Panc1 (cell line): Measurements from ENCODE around the gene WDR90. TPM values are rescaled to one million over a fixed set of nuclear protein-coding genes. Genes with fewer than 3 reads are reported as not detected.

ENCODE experiments used
- ATAC-seq: fragments of 200-7000 bp; cut with Tn5 transposase; 2 replicates; pipeline ENCODE4 v1.9.1; 2020; ENCODE audit warnings: mild to moderate bottlenecking, moderate library complexity
- BruUV-seq: library from RNA; stranded (reverse); fragments of 400-500 nt; replicated peaks from 2 replicates; lab custom pipeline; 2021; lab: Mats Ljungman, UMichigan
- CTCF ChIA-PET: fragments of 300-600 bp; sonication (Branson Sonifier 250); formaldehyde crosslinking; loops from one replicate; lab custom pipeline; 2022; ENCODE audit warnings: antibody characterized with exemption; lab: Charles Lee
- POLR2A ChIA-PET: fragments of 300-600 bp; sonication (Branson Sonifier 250); formaldehyde crosslinking; loops from one replicate; lab custom pipeline; 2022; ENCODE audit warnings: antibody characterized with exemption; lab: Charles Lee
- DNase-seq: peaks from one replicate; pipeline ENCODE4 v3.0.0-alpha.2; 2010; ENCODE audit warnings: low read depth, low spot score
- H3K27ac ChIP-seq: 2 replicates; pipeline ENCODE4 v1.5.1; 2011; ENCODE audit warnings: mild to moderate bottlenecking, low read length, inconsistent platforms
- H3K27me3 ChIP-seq: fragments of 200-500 bp; sonication (Bioruptor generic); 2 replicates; pipeline ENCODE4 v1.6.0; 2014; ENCODE audit warnings: low read length, inconsistent platforms; ENCODE audit not compliant: control insufficient read depth, insufficient read depth
- H3K36me3 ChIP-seq: fragments of 200-500 bp; sonication (Bioruptor generic); 2 replicates; pipeline ENCODE4 v1.5.1; 2014; ENCODE audit warnings: inconsistent platforms, mild to moderate bottlenecking, low read length, moderate library complexity; ENCODE audit not compliant: control insufficient read depth, insufficient read depth
- H3K4me1 ChIP-seq: 2 replicates; pipeline ENCODE4 v1.5.1; 2011; ENCODE audit warnings: inconsistent platforms, mild to moderate bottlenecking, low read length, moderate library complexity; ENCODE audit not compliant: control insufficient read depth, insufficient read depth
- H3K4me3 ChIP-seq, 2 experiments: 2 replicates each; pipeline ENCODE4 v1.5.1; 2011 to 2012; ENCODE audit warnings: low read depth in 2 of 2, low read length in 2 of 2, mild to moderate bottlenecking in 2 of 2, inconsistent platforms in 1 of 2, moderate library complexity in 1 of 2
- H3K9me3 ChIP-seq: fragments of 200-500 bp; sonication (Bioruptor generic); 2 replicates; pipeline ENCODE4 v1.5.1; 2014; ENCODE audit warnings: low read depth, mild to moderate bottlenecking, inconsistent platforms, low read length, moderate library complexity; ENCODE audit not compliant: control insufficient read depth, insufficient read depth
- POLR2AphosphoS5 ChIP-seq: IDR thresholded peaks from 2 replicates; pipeline ENCODE4 v1.6.1; 2012; ENCODE audit warnings: mild to moderate bottlenecking, low read depth, low read length, moderate library complexity
- SIN3A ChIP-seq: IDR thresholded peaks from 2 replicates; pipeline ENCODE4 v1.6.1; 2012; ENCODE audit warnings: low read depth, mild to moderate bottlenecking, low read length, moderate library complexity, borderline replicate concordance; ENCODE audit not compliant: insufficient read depth
- TCF7L2 ChIP-seq: IDR thresholded peaks from 2 replicates; pipeline ENCODE4 v1.6.1; 2011; ENCODE audit warnings: mild to moderate bottlenecking, low read depth, low read length, inconsistent platforms
- in situ Hi-C: cut with HindIII; loops from 2 replicates; pipeline ENCODE4 v1.10.0; 2016; ENCODE audit warnings: low sequenced_read_pairs, low pct_unique_long_range_greater_than_20kb
- intact Hi-C: fragments of 100-400 bp; cut with micrococcal nuclease; formaldehyde crosslinking; loops from one replicate; pipeline ENCODE4 v1.10.0; 2022; ENCODE audit not compliant: unreplicated experiment
- total RNA-seq: library from RNA; stranded (reverse); gene quantifications from one replicate; pipeline ENCODE4 v1.2.1, GENCODE V29; 2021; ENCODE audit not compliant: unreplicated experiment
- TF ChIP-seq, protein P1 (sequence below), 2 experiments: IDR thresholded peaks; 2 replicates each; pipeline ENCODE4 v1.6.1; 2011 to 2012; ENCODE audit warnings: low read depth in 2 of 2, control low read depth in 1 of 2, low read length in 1 of 2, mild to moderate bottlenecking in 1 of 2, moderate library complexity in 1 of 2; ENCODE audit not compliant: insufficient read depth in 1 of 2
- TF ChIP-seq, protein P2 (sequence below): fragments of 450-650 bp; IDR thresholded peaks from 2 replicates; pipeline ENCODE4 v1.5.1; 2017; ENCODE audit warnings: mild to moderate bottlenecking

Gene WDR90
- total RNA-seq, 1 experiment from 2014 or later: 58.9 TPM

DNA sequence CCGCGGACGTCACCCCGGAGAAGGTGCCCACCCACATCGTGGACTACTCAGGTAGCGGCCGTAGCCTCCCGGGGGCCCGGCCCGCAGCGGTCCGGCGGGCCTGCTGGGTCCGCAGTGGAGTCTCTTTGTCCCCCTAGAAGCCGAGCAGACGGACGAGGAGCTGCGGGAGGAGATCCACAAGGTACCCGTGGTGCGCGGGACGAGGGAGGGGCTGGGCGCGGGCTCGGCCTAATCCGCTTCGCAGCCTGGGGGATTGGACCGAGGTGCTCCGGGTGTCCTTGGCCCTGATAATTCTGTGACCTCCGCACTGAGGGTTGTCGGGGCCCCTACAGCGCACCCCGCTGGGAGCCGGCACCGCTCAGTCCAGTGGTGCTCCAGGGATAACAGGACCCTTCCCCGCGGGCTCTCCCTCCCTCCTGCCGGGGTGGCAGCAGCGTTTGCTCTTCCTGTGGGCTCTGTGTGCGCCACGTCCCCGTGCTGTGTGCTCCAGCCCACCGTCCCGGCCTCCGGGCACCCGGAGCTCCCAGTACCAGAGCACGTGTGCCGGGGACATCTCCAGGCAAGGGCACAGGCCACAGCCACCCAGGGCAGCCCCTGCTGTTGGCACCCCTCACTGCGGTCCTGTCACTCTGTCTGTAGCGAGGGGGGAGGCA, 19.5 kb downstream of the WDR90 start:
- intact Hi-C loops (no loop called here), in situ Hi-C loops (no loop called here)
- Histone ChIP-seq H3K27me3 (no peaks in the 10 kb centered on the region), H3K36me3 (peaks cover 3% of the 10 kb centered on the region; the same call in 1 of the 2 replicates), H3K9me3 (no peaks in the 10 kb centered on the region), H3K4me3 (peak overlapping the region; percentile 81 to 87), H3K27ac (peak overlapping the region; percentile 91), H3K4me1 (peaks cover 12% of the 10 kb centered on the region)
- DNase-seq (no peak), ATAC-seq (peak; percentile 5)
- ChIA-PET CTCF (interaction anchor here (1.3 kb wide), 1 partner anchor 13 kb away, joined by 3 read pairs; no protein-coding TSS in a partner anchor), POLR2A (no interaction called here)
- TF ChIP-seq, protein P1, sequence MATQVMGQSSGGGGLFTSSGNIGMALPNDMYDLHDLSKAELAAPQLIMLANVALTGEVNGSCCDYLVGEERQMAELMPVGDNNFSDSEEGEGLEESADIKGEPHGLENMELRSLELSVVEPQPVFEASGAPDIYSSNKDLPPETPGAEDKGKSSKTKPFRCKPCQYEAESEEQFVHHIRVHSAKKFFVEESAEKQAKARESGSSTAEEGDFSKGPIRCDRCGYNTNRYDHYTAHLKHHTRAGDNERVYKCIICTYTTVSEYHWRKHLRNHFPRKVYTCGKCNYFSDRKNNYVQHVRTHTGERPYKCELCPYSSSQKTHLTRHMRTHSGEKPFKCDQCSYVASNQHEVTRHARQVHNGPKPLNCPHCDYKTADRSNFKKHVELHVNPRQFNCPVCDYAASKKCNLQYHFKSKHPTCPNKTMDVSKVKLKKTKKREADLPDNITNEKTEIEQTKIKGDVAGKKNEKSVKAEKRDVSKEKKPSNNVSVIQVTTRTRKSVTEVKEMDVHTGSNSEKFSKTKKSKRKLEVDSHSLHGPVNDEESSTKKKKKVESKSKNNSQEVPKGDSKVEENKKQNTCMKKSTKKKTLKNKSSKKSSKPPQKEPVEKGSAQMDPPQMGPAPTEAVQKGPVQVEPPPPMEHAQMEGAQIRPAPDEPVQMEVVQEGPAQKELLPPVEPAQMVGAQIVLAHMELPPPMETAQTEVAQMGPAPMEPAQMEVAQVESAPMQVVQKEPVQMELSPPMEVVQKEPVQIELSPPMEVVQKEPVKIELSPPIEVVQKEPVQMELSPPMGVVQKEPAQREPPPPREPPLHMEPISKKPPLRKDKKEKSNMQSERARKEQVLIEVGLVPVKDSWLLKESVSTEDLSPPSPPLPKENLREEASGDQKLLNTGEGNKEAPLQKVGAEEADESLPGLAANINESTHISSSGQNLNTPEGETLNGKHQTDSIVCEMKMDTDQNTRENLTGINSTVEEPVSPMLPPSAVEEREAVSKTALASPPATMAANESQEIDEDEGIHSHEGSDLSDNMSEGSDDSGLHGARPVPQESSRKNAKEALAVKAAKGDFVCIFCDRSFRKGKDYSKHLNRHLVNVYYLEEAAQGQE (IDR thresholded peaks at IDR 0.05; ENCODE audit: insufficient read depth in 1 of 2, low read depth in 2 of 2, low read length in 1 of 2): no peak
- TF ChIP-seq POLR2AphosphoS5 (no peak), TCF7L2 (no peak), SIN3A (no peak)
- BruUV-seq: no TSS peak

DNA sequence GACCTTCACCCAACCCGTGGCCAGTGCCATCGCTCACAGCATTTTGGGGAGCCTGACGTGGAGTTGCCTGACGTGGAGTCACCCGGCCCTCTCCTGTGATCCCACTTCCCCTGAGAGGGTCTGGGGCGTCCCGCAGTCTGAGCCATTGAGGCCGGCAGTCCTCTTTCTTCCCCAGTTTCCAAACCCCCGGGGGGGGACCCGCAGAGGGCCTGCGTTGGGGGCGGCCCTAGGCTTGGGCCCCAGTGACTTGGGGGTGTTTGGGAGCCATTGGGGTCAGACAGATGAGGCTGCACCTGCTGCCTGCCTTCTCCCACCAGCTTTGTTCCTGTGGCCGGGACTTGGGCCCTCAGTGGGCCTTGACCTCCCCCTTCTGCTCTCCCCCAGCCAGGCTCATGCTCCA, 20.5 kb downstream of the WDR90 start:
- Histone ChIP-seq H3K36me3 (peaks cover 3% of the 10 kb centered on the region; the same call in 1 of the 2 replicates), H3K27ac (no peak overlapping the region), H3K4me1 (peaks cover 22% of the 10 kb centered on the region), H3K9me3 (no peaks in the 10 kb centered on the region), H3K4me3 (no peak overlapping the region), H3K27me3 (no peaks in the 10 kb centered on the region)
- DNase-seq (no peak), ATAC-seq (no peak)
- ChIA-PET POLR2A (no interaction called here), CTCF (no interaction called here)
- no TSS peak for BruUV-seq
- intact Hi-C loops (no loop called here), in situ Hi-C loops (no loop called here)
- TF ChIP-seq SIN3A (no peak), POLR2AphosphoS5 (no peak), TCF7L2 (no peak)
- TF ChIP-seq, protein P1 (IDR thresholded peaks at IDR 0.05; ENCODE audit: insufficient read depth in 1 of 2, low read depth in 2 of 2, low read length in 1 of 2): no peak
- TF ChIP-seq, protein P2, sequence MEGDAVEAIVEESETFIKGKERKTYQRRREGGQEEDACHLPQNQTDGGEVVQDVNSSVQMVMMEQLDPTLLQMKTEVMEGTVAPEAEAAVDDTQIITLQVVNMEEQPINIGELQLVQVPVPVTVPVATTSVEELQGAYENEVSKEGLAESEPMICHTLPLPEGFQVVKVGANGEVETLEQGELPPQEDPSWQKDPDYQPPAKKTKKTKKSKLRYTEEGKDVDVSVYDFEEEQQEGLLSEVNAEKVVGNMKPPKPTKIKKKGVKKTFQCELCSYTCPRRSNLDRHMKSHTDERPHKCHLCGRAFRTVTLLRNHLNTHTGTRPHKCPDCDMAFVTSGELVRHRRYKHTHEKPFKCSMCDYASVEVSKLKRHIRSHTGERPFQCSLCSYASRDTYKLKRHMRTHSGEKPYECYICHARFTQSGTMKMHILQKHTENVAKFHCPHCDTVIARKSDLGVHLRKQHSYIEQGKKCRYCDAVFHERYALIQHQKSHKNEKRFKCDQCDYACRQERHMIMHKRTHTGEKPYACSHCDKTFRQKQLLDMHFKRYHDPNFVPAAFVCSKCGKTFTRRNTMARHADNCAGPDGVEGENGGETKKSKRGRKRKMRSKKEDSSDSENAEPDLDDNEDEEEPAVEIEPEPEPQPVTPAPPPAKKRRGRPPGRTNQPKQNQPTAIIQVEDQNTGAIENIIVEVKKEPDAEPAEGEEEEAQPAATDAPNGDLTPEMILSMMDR: no peak
